Ovary (tissue), 3 donors: Measurements from ENCODE around the gene ATM.

ENCODE experiments used
- EP300 ChIP-seq: sonication (generic); formaldehyde crosslinking; IDR thresholded peaks from one replicate; pipeline ENCODE4 v1.6.1; 2017; ENCODE audit warnings: antibody characterized with exemption
- TF ChIP-seq, protein P1 (sequence below), 3 donors: fragments of 450-650 bp in 2 of 3; fragments of 200-600 bp in 1 of 3; IDR thresholded peaks; one replicate each; pipeline versions ENCODE4 v1.5.1 to v1.8.0; 2016 to 2022; ENCODE audit warnings: antibody characterized with exemption in 3 of 3, mild to moderate bottlenecking in 1 of 3
- donor health status: DM: no; HTN: no; CAD: no.

- TF ChIP-seq, protein P1, sequence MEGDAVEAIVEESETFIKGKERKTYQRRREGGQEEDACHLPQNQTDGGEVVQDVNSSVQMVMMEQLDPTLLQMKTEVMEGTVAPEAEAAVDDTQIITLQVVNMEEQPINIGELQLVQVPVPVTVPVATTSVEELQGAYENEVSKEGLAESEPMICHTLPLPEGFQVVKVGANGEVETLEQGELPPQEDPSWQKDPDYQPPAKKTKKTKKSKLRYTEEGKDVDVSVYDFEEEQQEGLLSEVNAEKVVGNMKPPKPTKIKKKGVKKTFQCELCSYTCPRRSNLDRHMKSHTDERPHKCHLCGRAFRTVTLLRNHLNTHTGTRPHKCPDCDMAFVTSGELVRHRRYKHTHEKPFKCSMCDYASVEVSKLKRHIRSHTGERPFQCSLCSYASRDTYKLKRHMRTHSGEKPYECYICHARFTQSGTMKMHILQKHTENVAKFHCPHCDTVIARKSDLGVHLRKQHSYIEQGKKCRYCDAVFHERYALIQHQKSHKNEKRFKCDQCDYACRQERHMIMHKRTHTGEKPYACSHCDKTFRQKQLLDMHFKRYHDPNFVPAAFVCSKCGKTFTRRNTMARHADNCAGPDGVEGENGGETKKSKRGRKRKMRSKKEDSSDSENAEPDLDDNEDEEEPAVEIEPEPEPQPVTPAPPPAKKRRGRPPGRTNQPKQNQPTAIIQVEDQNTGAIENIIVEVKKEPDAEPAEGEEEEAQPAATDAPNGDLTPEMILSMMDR (IDR thresholded peaks at IDR 0.05): no peak
- TF ChIP-seq EP300: no peak
These were observed 110.6 kb downstream of the ATM start for GRCh38 chr11:108333403-108333899.
